GM19438 (cell line): ENCODE measurements around the gene ZNF618.
"Not testable (repeated sequence)": the region's sequence is repeated elsewhere in the genome, so short reads cannot be mapped to it uniquely, and the experiment has no call there.

Experiments used
- ATAC-seq: cut with Tn5 transposase; IDR thresholded peaks from one replicate; pipeline ENCODE4 v1.9.1; 2021; ENCODE audit warnings: low read depth; ENCODE audit not compliant: unreplicated experiment

Gene ZNF618

DNA sequence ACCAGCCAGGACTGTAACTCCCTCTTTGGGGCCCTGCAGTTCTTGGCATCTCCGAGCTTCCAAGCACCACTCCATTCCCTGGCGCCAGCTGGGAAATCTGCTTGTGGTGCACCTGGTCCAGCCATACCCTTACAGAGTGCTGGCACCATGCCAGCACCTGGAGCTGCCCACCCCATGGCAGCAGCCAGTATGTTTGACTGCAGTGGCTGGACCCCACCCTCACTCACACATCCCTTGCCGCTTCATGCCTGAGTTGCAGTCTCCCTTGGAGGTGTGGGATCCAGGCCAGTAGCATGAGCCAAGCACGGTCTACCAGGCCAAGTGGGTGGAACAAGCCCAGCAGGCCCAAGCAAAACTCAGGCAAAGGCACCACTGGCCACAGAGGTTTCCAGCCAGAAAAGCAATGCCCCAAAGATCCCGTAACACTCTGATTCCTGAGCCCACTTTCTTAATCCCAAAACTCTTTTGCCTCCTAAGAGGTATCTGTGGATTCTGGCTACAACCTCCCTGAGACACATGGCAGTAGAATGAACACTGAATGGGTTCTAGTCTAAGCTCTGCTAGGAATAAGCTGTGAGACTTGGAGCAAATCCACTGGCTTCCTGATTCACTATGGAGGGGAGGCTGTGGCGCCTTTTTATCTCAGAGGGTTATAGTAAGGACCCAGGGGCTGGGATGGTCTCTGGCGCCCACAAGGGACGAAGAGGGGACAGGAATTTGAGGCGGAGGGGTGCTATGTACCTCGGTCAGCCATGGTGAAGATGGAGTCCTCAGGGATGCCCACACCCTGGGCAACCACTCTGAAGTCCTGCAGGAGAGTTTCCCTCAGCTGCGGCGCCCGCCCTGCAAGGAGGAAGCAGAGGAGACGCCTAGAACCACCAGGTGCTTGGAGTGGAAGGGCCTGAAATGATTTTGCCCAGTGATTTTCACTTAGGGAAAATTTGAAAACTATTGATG is 196.4 kb downstream of the ZNF618 start:
- no peak for ATAC-seq

DNA sequence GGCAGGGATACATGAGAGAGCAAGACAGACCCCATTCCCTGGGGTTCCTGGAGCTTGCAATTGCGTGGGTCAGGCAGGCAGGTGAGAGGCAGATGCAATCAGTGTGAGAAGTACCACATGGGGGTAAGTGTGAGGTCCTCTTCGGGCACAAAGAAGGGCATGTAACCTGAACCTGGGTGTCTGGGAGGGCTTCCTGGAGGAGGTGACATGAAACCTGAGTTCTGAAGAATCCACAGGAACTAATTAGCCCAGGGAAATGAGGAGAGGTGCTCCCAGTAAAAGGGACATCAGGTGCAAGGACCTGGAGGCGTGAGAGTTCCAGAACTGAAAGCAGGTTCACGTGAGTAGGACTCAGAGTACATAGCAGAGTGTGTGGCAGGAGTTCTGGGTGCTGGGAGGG is 199.5 kb downstream of the ZNF618 start:
- ATAC-seq: no peak

GRCh38 chr9:114076237-114077161 is 200.4 kb downstream of the ZNF618 start:
- ATAC-seq: no peak

- no peak for ATAC-seq
Observed at GRCh38 chr9:114077162-114077837, 201.2 kb downstream of the ZNF618 start.

- ATAC-seq: no peak
Observed at GRCh38 chr9:114078021-114078780, 202.1 kb downstream of the ZNF618 start, which contains the start of gene AMBP. AMBP (minus strand) TSS chr9:114078300; CDS start chr9:114078209, 91 bp downstream.

- ATAC-seq: no peak
Observed at GRCh38 chr9:114078781-114079156, 202.7 kb downstream of the ZNF618 start.

DNA sequence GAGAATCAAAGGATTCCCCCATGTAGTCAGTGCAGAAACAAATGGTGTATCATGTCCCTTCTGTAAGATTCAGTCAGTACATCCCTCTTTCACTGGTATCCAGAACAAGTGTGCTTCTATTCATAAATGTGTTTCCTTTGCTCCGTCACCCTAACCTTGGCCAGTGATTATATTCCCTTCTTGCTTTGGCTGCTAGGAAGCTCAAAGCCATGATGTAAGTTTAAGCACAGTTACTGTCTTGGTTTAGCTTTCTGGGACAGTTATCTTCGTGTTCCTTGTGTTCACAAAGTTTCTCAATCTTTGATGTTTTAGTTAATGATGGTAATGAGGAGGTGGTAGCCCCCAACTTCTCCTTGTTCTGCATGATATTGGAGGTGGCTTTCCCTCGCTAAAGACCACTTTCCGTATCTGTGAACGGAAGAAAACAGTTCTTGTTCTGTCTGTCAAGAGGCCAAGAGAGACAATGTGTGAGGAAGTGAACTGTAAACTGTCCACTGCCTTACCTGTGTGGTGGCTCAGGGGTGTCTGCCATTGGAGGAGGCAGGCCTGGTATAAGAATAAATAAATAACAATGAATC is 204.2 kb downstream of the ZNF618 start:
- no peak for ATAC-seq

GRCh38 chr9:114080773-114081440 is 204.8 kb downstream of the ZNF618 start:
- ATAC-seq: no peak

- no peak for ATAC-seq
Observed at GRCh38 chr9:114081441-114082016, 205.4 kb downstream of the ZNF618 start.

DNA sequence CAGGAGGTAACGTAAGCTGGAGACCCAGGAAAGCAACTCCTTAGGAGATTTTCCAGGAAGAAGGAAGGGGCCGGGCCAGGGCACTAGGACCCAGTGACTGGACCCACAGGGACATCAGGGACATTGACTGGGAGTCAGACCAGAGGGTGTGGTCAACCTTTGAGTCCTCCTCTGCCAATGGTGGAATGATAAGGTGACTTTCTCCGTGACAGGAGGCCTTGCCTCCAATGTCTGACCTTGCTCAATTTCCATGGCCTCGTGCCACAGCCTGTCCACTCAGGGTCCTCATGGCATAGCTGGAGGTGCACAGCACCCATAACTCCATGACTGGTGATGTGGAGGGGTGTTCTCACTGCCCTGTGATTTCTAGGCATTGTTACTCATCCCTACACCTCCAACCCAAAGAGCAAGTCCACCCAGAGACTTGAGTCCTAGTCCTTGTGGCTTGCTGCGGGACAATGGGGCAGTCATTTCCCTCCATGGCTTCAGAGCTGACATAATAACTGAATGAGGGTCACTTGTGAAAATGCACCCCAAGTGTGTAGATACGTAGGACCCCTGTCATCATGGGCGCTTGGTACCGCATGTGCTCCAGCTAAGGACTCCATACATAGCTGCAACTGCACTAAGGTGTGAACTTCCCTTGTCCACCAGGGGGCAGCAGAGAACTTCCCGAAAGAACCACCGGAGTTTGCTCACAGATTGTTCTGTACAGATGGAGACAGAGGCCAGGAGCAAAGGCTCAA is 206.1 kb downstream of the ZNF618 start:
- ATAC-seq: no peak

DNA sequence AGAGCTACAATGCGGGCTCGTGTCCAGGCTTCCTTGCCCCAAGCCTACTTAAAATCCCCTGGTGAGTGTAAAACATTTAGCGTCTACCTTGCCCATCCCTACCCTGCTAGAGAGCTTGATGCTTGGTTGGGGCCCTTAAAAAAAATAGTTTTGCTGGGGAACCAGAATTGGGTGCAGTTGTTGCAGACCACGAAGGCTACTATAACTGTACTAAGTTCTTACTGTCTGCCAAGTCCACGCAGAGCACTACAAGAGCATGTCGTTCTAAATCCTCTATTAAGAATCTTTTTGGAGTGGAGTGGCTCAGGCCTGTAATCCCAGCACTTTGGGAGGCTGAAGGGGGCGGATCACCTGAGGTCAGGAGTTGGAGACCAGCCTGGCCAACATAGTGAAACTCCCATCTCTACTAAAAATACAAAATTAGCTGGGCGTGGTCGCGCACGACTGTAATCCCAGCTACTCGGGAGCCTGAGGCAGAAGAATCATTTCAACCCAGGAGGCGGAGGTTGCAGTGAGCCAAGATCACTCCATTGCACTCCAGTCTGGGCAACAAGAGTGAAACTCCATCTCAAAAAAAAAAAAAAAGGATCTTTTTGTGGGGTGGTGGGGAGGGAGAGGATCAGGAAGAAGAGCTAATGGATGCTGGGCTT is 206.8 kb downstream of the ZNF618 start:
- ATAC-seq: not testable (repeated sequence)

DNA sequence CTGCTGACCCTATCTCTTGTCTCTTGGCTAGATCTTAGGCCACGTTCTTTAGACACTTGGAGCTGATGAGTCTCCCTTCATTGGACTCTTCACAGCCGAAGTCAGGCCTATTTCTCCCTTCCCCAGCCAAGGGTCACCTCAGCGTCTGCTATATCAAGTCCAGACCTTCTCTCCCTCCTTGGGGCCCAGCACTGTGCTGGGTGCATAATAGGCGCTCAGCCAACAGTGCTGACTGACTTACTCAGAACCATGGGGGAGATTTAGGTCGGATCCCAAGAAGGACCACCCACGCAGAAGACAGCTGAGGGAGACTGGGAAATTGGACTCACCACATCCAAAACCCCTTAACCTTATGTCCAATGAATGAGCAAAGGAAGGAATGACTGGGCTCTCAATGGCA is 207.6 kb downstream of the ZNF618 start:
- ATAC-seq: no peak

- no peak for ATAC-seq
Observed at GRCh38 chr9:114084282-114085073, 208.4 kb downstream of the ZNF618 start.

- no peak for ATAC-seq
Observed at GRCh38 chr9:114085387-114085789, 209.3 kb downstream of the ZNF618 start.

DNA sequence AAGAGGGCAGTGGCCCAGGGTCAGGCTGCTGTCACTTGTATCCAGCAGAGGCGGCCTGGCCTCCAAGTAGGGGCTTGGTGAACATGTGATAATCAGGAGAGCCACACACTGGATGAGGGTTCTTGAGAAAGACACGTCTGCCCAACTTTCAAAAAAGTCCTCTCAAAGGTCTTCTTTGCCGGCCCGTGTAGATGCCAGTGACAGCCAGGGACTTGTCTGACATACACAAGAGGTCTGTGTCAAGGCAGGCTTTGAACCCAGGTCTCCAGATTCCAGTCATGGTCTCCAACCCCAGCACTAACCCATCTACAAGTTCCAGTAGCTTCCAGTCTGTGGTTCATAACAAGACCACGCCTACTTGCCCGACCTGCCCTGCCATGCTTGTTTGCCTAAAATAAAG is 209.9 kb downstream of the ZNF618 start:
- ATAC-seq: no peak

DNA sequence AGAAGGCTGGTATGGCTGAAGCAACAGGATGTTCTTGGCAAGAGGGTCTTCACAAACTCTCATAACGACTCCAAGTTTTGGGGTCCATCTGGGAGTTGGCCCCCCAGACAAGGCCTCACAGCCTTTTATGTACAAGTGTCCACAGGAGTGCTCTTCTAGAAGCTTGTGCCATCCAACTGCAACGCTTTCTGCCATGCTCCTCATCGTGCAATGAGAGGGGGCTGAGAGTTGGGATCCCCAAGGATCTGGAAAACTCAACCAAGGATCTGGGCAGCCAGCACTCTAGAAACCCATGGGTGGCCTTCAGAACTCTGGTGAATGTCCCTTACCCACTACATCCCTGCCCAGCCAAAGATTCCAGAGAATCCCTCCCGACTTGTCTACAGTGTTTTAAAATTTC is 210.5 kb downstream of the ZNF618 start:
- no peak for ATAC-seq

- no peak for ATAC-seq
Observed at GRCh38 chr9:114087721-114088120, 211.6 kb downstream of the ZNF618 start.
